Measurements from ENCODE around the gene CAST.
"Not testable (repeated sequence)": the region's sequence is repeated elsewhere in the genome, so short reads cannot be mapped to it uniquely, and the experiment has no call there.

CAST gene

DNA sequence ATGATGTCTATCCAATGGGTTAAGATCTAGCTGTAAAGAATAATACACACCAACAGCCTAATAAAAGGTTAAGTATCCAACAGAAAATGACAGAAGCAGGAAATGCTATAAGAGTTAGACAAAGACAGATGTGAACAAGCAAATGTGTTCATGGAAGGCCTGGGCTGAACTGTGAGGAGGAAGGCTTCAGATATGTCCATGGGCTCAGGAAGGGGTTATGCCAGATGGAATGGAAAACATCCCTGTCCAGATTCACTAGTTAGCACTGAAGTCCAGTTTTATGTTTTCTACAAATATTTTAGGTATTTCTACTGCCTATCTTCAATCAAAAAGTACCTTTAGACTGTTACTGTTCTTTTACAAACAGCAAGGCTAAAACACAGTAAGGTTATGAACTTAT lies 118.5 kb downstream of the CAST start:
- no peak for DNase-seq (ENCODE audit: low read depth in 2 of 2)

DNA sequence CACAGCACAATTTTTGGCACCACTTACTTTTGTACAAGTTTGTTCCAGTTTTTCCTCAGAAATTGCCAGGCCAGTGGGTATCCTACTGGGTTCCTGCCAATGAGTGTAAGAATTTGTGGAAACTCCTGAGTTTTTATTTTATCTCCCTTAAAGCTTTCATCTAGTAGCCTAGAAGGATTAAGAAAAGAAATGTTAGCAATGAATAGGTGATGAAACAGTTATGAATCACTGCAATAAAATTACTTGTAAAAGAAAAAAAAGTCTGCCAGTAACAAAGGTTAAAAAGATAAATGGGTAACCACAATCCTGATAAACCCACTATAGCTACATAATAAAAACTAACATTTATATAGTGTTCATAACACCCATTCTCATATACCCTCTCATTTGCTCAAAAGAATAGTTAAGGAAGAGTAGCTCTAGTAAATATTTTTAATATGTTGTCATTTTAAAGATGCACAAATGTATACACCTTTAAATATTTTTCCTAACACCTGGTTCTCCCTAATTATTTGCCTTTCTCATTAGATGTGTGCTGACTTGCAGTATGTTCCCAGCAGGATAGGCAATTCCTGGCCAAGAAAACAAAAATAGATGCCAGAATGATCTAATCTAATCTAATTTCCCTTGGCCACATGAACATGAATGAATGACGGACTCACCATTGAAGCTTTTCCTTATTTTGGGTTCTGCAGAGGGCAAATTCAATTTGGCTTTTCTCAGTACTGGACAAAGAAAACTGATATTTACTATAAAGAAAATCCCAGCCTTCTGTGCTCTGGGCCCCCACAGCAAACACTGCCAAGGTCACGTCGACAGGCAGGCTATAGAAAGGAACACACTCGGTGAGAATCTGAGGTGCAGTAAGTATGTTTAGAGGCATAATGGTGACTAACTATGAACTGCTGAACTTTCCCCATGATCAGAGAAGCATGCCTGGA lies 119.1 kb downstream of the CAST start:
- no peak for DNase-seq (ENCODE audit: low read depth in 2 of 2)

DNA sequence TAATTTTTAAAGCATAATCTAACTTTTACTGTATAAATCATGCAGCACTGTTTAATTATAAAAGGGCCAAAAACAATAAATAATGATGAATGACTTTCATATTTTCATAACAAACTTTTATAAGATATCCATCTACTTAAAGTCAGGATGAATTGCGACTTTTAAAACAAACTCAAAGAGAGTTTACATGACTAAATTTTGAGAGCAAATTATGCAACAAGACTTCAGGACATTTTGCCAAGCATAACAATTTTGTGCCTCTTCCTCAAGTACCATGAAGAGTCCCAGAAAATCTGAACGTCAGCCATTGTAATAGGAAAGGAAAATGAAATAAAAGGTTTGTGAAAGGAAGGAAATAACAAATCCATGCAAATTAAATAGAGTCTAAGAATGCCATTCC lies 121.2 kb downstream of the CAST start:
- no peak for DNase-seq (ENCODE audit: low read depth in 2 of 2)

DNA sequence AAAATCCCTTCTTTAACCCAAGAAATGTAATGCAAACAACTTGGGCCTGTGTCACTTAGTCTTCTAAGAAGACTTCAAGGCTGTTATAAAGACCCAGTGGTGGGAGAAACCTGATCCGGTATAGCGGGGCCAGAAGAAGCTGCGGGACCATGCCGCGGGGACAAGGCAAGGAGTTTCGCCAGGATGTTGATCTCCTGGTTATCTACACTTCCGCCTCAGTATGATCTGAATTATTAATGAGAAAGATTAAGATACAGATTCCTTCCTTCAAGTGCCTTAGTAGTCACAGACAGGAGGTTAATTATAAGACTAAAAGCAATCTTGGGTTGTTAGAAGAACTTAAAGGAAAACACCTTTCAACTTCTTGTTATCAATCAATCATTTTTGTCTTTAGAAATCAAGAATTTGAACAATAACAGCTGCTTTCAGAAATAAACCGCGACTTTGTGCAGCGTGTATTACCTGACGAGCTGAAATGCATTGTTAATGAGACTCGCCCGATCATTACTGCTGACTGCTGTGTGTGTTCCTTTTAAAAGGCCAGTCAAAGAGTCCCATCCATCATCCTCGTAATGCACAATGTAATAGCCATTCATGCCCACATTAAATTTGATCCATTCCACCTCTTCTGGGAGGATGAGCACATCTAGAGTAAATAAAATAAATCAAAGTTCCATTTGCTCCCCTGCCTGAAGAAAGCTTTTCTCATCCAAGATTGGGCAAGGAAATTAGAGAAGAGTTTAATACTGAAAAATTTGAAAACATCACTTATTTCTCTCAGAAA lies 123.3 kb downstream of the CAST start:
- DNase-seq (ENCODE audit: low read depth in 2 of 2), result no peak

DNA sequence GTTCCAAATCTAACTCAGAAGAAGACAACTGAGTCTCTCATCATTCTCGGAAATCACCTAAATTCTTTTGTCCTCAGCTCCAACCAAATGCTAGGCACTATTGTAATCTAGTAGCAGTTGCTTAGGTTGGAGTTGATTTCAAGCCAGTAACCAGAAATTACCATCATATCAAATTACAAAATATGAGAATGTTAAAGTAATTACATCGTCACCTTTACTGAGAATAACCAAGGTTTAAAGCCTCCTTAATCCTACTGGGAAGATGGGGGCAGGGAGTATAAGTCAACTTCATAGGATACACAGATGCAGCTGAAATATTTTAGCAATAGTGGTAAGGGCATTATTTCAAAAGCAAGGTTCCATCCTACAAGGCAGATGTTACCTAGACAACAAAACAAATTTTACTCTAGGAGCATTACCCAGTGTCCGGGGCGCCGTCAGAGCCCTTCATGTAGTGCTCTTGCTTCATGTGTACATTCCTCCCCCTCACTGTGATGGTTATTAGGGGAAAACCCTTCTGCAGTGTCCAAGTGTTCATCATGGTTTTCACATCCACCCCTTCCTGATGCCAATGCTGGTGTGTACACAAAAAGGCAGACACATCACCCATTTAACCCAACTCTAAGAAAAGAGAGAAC lies 126.1 kb downstream of the CAST start:
- no peak for DNase-seq (ENCODE audit: low read depth in 2 of 2)

DNA sequence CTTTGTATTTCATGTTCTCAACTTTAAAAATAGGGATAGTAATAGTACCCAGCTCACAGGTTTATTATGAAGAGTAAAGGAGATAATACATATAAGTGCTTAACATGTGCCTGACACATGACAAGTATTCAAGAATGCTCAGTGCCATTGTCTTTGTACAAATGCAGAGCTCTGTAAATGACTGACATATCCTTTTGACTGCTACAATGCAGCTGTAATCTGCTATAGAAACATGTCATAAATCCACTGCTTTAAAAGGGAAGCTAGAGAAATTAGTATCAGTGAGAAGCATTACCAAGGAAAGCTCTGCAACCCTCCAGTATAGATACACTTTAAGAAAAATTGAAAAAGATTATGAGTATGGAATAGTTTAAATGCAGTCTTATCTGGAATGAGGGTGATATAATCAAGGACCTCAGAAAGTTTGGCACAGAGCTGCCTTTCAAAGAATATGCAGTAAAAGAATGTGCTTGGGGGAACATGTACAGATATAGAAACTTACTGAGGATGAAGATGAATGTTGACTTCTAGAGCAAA lies 127.7 kb downstream of the CAST start:
- DNase-seq (ENCODE audit: low read depth in 2 of 2), result no peak

DNA sequence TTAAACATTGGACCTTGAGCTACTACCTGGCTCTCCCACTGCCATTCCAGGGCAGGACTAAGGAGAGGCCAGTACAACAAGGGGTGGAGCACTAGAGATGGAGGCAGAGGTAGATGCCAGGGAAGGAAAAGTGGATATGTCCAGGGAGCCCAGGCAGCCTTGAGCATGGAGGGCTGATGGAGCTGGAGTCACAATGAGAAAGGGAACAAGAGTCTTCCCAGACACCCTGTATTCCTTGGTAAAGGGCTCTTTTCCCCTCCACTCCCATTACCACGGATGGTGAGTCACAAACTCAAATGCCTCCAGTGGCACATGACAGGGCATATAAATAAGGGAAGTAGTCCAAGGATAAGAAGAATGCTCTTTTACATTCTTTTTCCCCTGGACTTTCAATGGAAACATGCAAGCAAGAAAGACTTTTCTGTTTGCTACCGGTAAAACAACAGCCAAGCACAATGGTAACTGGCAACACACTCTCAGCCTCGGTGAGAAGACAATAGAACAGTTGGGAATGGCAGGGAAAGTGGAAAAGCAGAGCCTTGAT lies 128.9 kb downstream of the CAST start:
- DNase-seq (ENCODE audit: low read depth in 2 of 2), result no peak

DNA sequence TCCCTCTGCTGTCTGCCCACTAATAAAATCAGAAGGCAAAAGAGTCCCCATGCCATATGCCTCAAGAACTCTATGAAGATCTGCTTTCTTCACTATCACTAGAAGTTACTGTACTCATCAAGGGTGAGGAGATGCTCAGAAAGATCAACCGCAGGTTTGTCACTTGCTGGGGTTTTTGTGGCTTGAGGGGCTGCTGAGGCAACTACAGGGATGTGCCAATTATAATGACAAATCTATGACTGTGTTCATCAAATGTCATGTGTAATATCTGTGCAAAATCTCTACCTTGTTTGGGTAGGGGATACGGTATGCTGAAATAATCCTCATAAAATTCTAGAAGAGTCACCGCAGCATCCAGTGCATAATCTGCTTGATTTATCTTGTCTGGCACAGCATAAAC lies 132.6 kb downstream of the CAST start:
- no peak for DNase-seq (ENCODE audit: low read depth in 2 of 2)

DNA sequence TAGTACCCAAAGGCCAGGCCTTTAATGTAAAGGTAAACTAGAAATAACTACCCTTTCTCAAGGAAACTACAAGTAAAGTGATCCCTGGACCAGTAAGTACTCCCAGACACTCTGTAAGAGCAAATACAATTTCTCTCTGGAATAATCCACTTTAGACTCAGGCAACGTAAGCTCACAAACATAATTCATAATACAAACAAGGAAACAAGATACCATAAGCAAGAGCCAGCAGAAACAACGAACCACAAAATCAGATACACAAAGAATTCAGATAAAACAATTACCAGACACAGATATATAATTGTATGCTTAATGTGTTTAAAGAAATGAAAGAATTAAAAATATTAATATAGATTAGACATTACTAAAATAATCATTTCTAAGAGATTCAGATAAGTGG lies 133.4 kb downstream of the CAST start:
- DNase-seq (ENCODE audit: low read depth in 2 of 2), result no peak

DNA sequence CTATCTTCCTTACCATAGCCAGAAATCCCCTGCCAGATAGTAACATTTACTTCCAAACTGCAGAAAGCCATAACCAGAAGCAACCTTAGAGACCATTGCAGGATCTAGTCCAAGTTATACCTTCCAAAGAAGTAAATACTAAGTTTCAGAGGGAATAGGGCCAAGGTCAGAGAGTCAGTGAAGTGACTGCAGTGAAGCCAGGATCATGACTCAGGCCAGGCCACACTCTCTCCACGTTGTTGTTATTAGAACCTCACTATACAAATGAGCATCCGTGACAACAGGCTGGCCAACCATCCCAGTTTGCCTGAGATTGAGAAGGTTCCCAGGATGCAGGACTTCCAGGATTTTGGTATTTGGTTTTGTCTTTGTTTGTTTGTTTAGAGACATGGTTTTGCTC lies 134.3 kb downstream of the CAST start:
- no peak for DNase-seq (ENCODE audit: low read depth in 2 of 2)

DNA sequence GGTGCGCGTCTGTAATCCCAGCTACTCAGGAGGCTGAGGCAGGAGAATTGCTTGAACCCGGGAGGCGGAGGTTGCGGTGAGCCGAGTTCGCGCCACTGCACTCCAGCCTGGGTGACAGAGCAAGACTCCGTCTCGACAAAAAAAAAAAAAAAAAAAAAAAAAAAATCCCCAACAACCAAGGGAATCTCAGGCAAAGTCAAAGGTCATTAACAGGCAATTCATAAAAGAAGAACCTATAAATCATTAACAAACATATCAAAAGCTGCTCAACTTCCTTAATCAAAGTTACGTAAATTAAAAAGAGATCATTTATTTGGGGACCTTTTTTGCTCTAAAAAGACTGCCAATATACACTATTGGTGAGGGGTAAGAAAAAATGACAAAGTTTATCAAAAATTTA lies 139.5 kb downstream of the CAST start:
- DNase-seq (ENCODE audit: low read depth in 2 of 2), result not testable (repeated sequence)

DNA sequence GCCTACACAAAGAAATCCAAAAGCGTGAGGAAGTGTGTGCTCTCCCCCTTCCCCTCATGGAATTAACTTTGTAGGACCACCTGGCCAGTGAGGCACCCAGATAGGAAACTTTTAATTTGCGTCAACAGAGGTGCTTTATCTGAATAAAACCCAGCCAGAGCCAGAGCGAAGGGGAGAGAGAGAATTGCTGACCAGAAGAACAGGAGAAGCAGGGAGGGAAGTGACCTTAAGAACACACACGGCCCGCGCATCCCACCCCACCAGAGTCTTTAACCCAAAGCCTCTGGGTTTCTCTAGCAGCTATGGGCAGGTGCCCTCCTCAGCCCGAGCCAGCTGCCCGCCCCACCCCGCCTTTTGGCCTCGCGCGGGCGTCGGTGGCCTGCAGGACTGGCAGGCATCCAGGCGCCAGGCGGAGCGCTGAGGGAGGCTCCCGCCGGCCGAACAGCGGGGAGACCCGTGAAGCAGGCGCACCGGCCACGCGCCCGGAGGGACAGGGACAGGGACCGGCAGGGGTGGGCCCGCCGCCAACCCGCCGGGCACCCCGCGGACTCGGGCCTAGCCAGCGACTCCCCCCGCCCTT lies 145.0 kb downstream of the CAST start:
- peak; percentile 17 to 23 for DNase-seq (ENCODE audit: low read depth in 2 of 2)

DNA sequence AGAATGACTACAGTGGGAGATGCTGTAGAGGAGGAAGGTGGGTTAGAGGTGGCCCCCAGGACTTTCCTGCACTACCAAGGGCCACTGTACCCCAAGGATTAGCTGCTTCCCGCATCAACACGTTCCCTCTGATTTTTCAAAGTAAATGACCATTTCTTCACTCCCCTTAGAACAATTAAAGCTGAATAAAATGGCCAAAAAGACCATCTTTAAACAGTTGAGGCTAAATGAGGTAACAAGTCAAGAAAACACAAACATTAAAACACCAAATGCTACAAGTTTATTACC lies 146.3 kb downstream of the CAST start:
- no peak for DNase-seq (ENCODE audit: low read depth in 2 of 2)

DNA sequence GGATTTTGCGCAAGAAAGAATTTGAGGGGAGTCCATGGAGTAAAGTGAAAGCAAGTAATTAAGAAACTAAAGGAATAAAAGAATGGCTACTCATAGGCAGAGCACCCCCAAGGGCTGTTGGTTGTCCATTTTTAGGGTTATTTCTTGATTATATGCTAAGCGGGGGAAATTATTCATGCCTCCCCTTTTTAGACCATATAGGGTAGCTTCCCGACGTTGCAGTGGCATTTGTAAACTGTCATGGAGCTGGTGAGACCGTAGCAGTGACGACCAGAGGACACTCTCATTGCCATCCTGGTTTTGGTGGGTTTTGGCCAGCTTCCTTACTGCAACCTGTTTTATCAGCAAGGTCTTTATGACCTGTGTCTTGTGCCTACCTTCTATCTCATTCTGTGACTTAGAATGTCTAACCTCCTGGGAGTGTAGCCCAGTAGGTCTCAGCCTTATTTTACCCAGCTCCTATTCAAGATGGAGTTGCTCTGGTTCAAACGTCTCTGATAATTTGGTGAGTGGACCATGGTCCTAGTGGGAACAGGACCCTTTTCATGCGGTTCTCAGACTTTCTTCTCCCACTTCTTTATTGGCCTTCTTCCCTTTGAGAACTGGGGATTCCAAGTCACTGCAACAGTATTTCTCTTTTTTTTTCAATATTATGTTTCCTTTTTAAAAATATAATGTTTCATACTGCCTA lies 146.8 kb downstream of the CAST start:
- DNase-seq (ENCODE audit: low read depth in 2 of 2), result no peak

DNA sequence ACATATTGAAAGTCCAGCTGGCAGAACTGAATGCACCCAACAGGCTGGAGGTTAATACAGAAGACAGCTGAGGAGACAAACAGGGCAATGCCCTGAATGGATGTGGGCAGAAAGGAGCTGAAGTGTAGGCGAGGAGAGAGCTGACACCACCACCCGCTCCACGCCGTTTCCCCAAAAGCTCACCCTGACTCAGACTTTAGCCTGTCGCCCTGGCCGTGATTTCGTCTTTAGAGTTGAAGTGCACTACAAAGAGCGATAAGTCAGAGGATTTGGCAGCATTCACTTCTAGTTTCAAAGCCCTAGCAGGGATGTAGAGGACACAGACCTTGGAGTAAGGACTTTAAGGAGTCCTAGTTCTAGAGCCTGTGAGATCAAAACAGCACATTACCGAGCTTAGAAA lies 147.7 kb downstream of the CAST start:
- peak in 1 of 2 experiments; percentile 34 for DNase-seq (ENCODE audit: low read depth in 2 of 2)

DNA sequence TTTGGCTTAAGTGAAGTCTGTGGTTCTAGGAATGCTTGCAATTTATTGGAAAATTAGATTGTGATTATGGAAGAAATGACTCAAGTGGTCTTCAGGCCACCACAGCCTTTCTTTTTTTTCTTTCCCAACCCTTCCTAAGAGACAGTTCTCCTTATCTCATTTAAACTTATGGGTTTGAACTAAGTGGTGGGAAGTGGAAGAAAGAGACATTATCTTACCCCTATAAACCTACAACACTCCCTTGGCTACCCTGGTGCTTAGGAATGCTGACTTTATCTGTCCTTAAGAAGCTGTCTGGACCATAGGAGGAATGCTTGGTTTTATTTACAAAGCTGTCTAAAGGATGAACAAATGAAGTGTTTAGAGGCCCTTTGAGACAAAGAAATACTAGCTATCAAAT lies 150.7 kb downstream of the CAST start:
- DNase-seq (ENCODE audit: low read depth in 2 of 2), result no peak

DNA sequence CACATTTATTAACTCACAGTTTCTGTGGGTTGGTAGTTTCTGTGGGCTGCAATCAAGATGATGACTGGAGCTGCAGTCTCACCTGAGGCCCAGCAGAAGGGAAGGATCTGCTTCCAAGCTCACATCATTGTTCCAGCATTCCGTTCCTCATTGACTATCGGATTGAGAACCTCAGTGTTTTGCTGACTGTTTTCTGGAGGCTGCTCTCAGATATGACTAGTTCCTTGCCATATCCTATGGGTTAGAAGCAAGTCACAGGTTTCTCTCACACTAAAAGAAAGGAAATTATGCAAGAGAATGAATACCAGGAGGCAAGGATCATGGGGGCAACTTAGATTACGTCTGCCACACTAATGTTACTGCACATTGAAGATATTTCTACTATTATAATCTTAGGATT lies 151.9 kb downstream of the CAST start:
- no peak for DNase-seq (ENCODE audit: low read depth in 2 of 2)

DNA sequence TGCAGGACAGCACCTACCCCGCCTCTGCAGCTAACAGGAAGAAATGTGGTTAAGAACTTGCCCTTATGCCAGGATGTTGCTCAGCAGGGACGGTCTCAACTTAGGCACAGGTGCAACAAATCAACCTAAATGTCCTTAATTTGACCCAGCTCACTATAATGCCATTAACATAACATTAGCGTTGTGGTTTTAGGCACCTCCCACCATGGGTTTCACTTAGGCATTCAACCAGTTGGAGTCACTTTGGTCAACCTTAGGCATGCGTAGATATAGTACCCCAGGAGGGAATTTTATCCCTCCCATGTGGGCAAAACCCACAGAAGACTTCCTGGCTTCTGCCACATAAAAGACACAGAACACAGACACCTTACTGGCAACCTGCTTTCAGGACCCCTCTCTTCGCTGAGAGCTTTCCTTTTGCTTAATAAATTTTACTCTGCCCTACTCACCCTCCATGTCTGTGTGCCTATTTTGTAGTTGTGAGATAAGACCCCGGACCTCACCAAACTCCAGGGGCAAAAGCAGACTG lies 154.3 kb downstream of the CAST start:
- peak; percentile 10 to 22 for DNase-seq (ENCODE audit: low read depth in 2 of 2)

DNA sequence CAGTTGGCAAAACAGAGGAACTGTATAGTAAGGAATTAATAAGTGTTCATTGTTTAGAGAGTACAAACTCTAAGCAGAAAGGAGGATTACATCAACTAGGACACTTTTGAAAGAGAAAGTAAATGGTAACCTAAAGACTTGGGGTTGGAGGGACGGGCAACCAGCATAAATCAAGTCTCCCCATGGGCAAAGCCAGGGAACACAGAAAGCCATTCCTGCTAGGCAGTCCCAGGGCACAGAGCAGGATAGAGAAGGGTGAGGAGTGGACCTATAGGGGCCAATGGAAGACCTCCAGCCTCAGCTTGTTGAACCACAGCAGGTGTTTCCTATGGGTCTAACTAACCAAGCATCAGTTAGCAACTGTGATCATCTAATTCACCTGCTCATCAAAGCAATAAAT lies 154.8 kb downstream of the CAST start:
- DNase-seq (ENCODE audit: low read depth in 2 of 2), result no peak

DNA sequence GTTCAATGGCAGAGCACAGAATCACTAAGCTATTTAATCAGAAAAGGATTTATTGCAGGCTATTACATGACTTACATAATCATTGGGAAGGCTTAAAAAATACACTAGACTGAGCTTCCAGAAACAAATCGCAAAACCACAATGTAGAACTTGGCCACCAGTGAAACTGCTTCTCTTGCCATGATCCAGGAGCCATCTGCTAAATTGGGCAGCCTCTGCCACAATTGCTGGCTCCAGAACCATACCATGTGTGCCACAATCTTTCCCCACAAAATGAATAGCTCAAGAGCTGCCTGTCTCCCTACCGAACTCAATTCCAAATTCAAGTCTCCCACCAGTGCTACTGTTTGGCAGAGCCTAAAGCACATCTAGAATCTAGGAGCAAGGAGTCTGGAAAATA lies 155.3 kb downstream of the CAST start:
- no peak for DNase-seq (ENCODE audit: low read depth in 2 of 2)

All from stimulated activated CD4-positive, alpha-beta T cell treated with anti-CD3 and anti-CD28 coated beads, Interleukin-12 subunit alpha, Interleukin-12 subunit beta, amount 100 ng/mL, for 24 hours (primary cell).